GM20431 (cell line): ENCODE measurements around the gene ATG2A.

Experiments
- in situ Hi-C: fragments of 300-500 bp; cut with MseI, MboI; formaldehyde crosslinking; loops from one replicate; pipeline ENCODE4 v1.15.0; 2020; ENCODE audit warnings: low sequenced_read_pairs; ENCODE audit not compliant: unreplicated experiment

ATG2A gene

DNA sequence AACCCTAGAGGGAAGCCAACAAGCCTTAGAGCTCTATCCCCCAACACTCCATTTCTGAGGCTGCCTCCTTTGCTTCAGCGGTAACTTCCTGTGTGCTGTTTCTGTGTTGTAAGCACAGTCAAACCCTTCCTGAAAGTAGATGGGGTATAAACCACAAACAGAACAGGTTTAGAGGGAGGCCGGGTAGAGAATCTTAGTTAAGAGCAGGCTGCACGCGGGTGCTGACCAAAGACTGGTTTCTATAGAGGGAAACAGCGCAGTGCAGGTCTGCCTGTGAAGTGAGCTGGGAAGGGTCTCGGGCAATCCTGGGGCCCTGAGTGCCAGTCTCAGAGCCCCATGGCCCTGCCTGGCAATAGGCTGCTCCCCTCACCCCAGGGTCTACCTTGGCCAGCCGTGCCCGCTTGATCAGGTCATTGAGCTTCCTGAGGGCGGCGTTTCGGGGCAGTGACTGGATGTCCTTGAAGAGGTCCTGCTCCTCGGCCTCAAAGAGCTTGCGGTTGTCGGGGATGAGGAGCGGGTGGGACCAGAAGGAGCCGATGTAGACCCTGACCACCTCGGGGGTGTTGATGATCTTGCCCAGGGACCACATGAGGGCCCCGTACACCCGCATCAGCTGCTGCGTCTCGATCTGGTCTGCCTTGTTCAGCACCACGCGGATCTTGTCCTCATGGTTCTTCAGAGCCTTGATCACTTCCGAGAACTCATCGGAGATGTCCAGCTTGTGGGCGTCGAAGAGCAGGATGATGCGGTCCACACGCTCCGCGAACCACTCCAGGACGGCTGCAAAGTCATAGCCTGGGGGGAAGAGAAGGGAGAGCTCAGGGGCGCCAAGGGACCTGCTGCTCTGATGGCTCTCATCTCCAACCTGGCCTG is 57.2 kb downstream of the ATG2A start:
- in situ Hi-C loops = no loop called here

DNA sequence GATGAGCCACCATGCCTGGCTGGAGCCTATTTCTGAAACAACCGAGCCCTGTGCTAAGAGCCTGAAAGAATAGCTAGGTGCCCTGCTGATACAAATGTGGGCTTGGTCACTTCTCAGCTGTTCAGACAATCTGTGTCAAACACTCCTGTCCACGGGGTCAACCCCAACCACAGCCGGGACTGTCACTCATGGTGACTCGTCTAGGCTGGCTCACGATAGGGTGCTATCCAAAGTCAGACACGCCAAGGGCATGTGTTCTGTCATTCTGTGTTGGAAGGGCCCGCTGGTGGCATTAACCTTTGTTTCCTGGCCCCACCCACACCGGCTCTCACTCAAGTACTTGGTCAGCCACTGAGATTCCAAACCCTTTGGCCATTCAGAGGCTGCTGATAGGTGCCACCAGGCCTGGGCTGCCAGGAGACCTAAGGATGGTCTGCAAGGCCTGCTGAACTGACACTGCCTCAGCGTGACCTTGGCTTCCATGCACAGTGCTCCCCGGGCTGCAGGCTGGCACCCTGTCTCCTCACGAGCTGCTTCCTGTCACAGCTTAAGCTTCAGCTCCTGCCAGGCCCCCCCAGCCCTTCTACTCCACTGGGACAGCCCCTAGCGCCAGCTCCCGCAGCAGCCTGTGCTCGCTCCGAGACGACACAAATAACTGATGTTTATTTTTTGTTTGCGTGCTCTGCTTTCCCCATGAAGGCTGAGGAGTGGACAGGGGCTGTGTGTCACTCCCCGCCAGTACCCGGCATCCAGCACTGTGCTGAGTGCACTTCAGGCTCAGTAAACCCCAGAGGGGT is 58.3 kb downstream of the ATG2A start:
- in situ Hi-C loops = no loop called here

DNA sequence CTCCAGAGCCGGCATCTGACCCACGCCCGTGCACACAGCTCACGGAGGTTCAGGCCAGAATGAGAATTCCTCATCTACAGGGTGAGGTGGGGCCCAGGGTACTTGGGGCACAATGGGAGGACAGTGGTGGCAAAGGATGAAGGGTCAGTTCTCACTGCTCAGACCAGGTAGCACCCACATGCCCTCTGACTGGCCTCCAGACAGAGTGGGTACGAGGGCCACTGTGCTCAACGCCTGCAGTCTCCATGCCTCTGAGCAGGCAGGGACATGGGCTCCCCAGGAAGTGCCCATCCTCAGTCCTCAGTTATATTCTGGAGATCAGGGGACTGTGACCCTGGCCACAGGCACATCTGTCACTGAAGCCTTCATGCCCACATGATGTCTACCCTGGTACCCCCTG is 59.5 kb downstream of the ATG2A start:
- in situ Hi-C loops = no loop called here

DNA sequence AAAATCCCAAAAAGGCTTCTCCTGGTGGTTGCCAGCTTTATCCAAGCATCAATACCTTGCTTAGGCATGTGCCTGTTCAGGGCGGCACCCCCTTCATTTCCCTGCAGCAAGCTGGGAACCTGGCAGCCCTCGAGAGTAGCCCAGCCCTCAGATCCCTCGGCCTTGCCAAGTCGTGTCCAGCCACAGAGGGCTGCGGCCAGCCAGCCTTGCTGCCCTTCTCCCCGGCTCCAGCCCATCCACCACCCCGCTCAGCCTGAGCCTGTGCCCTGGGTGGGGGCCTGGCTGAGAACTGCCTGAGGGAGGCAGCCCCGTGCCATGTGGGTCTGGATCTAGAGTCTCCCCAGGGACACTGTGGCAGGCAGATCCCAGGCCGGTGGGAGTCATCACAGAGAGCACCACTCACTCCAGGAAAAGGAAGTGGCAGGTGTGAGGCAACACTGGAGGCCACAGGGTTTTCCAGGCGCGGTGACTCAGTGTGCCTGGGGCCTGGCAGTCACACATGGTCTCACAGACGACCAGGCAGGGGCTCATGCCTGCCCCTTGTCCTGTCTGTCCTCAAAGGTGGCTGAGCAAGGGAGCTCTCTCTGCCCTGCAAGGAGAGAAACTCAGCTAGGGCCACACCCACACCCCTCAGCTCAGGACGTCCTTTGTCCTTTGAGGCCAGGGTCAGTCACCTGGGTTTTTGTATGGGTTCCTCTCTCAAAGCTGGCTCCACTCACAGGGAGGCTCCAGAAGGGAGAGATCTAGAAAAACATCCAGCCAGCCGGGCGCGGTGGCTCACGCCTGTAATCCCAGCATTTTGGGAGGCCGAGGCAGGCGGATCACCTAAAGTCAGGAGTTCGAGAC is 60.4 kb downstream of the ATG2A start:
- in situ Hi-C loops = no loop called here

DNA sequence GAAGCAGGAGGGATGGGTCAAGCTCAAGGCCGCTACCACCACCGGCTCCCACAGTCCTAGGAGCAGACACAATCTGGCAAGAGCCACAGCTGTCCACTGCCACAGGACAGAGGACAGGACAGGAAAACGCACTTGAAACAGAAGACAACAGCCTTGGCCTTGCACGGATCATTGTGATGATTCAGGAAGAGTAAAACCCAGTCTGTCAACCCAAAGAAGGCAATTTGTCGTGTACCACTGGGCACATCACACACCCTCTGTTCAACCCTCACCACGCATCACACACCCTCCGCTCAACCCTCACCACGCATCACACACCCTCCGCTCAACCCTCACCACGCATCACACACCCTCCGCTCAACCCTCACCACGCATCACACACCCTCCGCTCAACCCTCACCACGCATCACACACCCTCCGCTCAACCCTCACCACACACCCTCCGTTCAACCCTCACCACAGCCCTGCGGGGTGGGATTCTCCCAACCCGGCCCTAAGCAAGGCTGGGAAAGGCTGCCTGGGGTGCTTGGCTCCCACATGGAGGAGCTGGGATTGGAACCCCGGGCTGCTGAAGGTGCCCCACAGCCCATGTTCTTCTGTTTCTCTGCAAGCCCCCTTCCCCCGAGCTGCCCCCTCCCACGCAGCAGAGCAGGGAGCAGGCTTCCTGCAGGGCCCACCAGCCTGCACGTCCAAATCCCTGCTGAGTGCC is 61.3 kb downstream of the ATG2A start:
- in situ Hi-C loops = no loop called here

DNA sequence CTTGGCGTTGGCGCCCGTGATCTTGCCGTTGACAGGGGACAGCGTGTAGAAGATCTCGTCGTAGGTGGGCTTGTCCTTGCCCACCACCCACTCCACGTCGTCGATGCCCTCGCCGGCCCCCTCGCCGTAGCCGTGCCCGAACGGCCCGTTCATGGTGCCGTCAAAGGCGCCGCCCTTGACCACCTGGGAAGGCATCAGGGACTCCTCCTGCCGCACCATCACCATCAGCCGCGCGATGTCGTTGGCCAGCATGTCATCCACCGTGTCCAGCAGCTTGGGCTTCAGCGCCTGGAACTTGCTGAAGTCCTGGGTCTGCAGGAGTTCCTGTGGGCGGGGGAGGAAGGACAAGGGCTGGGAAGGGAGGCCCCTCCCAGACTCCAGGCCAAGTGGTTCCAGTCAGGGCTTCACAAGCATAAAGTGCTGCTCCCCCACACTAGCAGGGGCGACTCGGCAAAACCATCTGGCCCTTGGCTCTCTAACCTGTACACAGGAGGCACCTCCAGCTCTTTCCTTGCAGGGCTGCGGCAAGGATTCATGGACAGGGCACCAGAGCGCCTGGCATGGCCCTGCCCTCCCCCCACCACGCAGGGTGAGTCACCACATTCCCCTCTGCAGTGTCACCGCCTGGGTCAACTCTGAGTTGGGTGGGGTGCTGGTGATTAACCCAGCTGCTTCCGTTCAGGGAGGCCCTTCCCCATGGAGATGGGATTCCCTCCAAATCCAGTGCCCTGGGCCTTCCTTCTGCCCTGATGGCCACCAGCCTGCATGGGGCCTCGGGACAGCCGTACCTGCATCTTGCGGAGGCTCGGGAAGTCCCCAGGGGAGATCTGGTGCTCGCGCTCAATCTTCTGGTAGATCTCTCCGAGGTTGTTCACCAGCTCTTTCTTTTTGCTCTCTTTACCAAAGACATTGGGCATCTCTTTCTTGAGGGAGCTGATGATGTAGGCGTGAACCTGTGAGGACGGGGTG is 62.2 kb downstream of the ATG2A start:
- in situ Hi-C loops = no loop called here

DNA sequence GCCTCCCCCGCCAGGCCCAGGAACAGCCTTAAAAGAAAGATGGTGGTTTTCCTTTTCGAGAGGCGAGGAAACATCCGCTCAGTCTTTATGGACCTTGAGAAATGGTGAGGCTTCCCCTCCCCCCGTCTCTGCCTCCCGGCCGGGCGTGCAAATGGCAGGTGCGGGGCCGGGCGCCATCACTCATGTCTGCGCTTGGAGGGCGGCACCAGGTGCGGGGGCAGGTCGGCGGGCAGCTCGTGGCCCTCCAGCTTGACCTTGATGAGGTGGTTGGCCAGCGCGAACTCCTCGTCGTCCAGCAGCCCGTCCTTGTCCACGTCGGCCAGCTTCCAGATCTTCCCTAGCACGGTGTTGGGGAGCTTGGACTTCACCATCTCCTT is 62.9 kb downstream of the ATG2A start:
- in situ Hi-C loops = no loop called here

DNA sequence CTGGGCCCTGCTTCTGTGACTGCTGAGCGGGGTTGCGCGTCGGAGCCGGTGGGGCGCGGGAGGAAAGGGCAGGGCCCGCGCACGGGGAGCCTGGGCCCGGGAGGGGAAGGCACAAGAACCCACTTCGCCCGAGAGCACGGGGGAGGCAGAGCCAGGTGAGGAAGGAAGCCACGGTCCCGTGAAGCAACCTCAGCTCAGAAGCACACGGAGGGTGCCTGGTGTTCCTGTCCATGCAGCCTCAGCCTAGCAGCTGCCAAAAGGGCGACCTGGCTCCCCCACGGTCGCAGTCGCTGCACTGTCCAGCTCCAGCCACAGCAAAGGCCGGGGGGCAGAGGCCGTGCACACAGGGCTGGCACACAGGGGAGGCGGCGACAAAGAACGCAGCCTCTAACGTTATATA is 63.3 kb downstream of the ATG2A start:
- in situ Hi-C loops = no loop called here

DNA sequence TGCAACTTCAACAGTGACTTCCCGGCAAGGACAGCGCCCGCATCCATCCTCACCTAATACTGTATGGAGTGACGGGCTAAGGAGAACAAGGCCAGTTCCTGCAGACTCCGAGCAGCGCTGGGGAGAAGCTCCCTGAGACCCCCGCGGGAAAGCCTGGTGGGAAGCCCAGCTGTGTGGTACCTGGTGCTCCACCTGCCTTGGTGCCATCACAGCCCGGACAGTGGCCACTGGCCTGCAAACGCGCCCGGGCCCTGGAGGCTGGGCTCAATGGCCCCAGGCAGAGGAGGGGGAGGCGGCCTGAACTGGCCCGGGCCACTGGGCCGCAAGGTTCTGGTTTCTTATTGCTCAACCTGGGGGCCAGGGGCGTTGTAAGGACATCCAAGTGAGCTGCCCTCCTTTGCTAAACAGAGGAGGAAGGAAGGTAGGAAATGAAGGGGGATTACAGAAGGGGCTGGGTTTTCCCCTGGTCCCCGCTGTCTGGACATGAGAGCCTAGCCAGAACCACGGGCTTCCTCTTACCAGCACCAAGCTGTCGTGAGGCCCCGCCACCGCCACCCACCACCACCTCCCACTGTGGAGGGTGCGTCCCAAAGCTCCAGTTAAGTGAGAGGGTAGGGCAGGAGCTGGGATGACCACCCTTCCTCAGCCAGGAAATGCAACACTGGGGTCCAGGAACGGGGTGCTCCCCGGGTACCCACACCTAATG is 64.1 kb downstream of the ATG2A start:
- in situ Hi-C loops = no loop called here

DNA sequence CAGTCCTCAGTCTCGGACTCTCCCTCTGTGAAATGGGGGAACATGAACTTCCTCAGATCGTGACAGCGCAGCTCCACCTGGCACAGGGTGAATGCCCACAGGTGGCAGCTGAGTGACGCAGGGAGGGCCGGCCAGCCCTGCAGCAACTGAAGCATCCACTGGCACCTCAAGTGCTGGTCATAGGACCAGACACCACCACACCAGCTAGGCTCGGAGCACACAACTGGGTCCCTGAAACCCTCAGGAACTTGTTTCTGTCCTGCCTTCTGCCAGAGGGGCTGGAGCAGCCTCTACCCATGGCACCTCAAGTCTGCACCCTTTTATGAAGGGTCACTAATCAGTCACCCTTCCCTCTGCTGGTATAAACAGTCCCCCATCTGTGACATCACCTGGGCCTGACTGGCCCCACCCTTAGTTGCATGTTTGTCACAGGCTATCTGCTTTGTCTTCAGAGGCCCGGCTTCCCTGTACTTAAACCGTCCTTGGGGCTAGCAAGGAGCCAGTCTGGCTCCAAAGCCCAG is 65.1 kb downstream of the ATG2A start:
- in situ Hi-C loops = no loop called here

DNA sequence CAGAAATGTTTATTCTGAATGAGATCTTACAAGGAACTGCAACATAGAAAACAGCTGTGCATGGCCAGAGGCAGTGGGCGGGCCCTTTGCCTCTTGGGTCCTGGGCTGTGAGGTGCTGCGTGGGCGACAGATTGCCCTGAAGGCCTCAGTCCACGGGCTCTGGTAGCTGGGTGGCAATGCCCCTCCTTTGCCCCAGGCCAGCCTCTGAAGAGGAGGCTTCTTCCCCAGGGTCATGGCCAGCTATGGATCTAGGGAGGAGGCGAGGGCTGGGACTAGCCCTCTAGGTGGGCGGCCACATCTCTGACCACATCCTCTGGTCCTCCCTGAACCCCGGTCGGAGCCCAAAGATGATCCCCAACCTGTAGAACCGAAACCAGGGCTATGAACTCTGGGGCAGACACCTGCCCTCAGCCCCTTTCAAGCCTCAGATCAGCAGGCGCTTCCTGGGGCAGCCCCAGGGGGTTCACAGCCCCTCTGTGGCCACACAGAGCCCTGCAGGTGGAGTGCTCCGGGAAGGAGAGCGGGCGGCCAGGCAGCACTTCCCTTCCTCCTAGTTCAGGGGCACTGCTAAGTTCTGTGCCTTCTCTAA is 65.9 kb downstream of the ATG2A start:
- in situ Hi-C loops = no loop called here

DNA sequence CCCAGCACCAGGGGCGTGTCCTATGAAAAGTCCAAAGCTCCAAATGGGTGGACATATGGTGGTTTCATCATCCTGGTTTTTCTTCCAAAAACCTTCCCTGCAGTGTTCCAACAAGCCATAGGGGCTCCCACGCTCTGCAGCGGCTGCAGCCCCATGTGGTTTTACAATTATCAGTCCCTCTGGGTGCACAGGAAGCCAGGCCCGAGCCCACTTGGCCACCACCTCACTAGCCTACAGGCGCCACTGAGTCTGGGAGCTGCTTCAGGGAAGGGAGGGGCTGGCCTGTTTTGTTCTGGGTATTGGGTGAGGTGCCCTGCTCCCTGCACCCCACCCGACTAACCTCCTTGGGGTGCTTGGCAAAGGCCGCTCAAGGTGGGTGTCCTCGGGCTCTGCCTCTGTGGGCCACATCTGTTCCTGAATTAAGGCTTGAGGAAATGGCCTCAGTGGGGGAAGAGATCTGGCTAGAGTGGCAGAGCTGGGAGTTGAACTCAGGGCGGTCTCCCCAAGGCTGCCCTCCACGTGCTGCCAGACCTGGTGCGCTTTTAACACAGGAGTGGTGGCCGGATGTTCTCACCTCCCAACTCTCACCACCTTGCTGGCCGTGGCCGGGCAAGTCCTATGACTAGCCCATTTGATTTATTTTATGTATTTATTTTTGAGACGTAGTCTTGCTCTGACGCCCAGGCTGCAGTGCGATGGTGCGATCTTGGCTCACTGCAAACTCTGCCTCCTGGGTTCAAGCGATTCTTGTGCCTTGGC is 67.2 kb downstream of the ATG2A start:
- in situ Hi-C loops = loop anchor here (10.0 kb wide), 1 partner anchor 45 kb away; no protein-coding TSS in a partner anchor

DNA sequence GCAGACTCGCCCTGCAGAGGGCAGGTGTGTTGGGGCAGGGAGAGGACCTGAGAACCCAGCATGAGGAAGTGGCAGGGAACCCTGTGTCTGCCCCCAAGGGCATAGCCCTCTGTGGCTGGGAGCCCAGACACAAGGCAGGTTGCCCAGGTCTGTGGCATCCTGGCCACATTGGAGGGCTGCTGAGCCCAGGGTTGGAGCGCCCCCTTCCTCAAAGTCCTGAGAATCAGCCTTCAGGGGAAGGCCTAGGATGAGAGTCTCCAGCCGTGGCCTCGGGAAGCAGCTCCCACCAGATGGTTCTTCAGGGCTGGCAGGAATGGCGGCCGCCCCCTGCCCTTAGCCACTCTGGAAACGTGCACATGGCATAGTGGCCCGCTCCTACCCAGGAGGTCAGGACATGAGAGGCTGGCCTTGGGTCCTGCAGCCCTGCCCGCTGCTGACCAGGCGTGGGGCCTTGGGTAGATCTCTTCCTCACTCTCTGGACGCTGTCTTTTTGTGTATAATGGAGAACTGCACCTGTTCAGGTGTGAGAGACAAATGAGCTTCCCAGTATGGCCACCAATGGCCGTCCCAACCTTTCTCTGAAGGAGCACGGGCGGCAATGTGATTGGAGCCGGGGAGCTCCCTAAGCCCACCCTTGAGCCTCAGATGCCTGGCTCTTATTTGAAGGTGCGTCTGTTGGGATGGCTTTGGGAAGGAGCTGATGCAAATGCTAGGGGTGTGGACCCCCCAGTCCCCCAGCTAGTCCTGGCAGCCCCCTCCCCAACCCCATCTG is 68.0 kb downstream of the ATG2A start:
- in situ Hi-C loops = loop anchor here (10.0 kb wide), 1 partner anchor 46 kb away; no protein-coding TSS in a partner anchor

DNA sequence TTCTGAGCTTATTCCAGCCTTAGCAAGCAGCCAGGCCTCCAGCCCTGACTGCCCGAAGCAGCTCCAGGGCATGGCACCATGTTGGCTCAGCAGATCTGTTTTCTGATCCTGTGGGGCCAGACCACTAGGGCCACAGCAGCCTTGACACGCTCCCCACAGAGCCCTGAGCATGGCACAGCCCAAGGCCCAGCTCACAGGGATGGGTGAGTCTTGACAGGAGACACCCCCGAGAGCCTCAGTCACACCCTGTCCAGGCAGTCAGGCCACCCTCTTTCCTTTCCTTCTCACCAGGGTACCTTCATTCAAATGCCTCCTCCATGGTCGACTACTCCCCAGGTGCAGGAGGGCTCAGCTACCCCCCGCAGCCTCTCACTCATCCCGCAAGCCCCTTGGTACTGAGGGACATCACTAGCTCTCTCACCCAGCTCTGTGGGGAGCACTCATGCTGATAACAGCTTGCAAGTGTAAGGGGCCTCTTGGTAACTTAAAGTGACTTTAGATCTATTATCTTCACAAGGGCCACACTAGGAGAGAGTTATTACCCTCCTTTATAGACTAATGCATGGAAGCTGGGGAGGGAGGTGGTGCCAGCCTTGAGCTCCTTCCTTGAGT is 68.7 kb downstream of the ATG2A start:
- in situ Hi-C loops = loop anchor here (10.0 kb wide), 1 partner anchor 46 kb away; no protein-coding TSS in a partner anchor

DNA sequence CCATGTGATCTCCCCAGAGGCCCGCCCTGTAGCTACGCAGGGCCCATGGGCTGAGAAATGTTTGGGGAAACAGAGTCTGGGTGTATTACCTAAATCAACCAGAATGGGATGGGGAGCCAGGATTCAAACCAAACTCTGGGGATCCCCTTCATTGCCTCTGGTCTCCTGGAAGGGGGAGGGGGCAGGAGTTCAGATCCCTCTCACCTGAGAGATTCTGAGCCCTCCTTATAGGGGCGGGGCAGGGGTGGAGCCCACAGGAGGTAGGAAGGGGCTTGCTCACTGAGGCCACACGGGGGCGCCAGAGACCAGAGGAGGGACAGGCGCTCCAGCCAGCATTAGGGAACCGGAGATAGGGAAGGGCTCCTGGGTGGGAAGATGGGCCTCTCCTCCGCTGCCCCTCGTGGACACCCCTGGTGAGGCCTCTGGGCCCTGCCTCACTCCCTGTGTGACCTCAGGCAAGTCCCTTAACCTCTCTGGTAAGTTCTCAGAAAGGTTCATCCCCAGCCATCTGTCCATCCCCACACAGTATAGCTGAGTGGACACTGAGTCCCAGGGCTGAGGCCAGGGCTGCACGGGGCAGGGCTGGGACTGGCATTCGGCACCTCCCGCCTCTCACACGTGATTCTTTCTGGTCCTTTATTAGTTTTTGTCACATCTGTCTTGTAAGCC is 69.9 kb downstream of the ATG2A start:
- in situ Hi-C loops = loop anchor here (10.0 kb wide), 1 partner anchor 48 kb away; no protein-coding TSS in a partner anchor
